HUES6 (cell line): Measurements from ENCODE around the gene DESI1.

ENCODE experiments used
- H3K27ac ChIP-seq: 2 replicates; pipeline ENCODE4 v1.7.0; 2013; ENCODE audit warnings: low read depth, mild to moderate bottlenecking, low read length, inconsistent platforms
- H3K27me3 ChIP-seq: 2 replicates; pipeline ENCODE4 v1.6.1; 2013; ENCODE audit warnings: low read length; ENCODE audit not compliant: control insufficient read depth, insufficient read depth
- H3K36me3 ChIP-seq: 2 replicates; pipeline ENCODE4 v1.6.1; 2013; ENCODE audit warnings: low read length; ENCODE audit not compliant: control insufficient read depth, insufficient read depth
- H3K4me1 ChIP-seq: 2 replicates; pipeline ENCODE4 v1.6.1; 2013; ENCODE audit warnings: low read length; ENCODE audit not compliant: control insufficient read depth, insufficient read depth
- H3K4me3 ChIP-seq: 2 replicates; pipeline ENCODE4 v1.5.1; 2013; ENCODE audit warnings: low read depth, low read length
- H3K9ac ChIP-seq: one replicate; pipeline ENCODE4 v1.6.1; 2013; ENCODE audit warnings: mild to moderate bottlenecking, low read length
- H3K9me3 ChIP-seq: 2 replicates; pipeline ENCODE4 v1.6.1; 2013; ENCODE audit warnings: low read depth, low read length; ENCODE audit not compliant: control insufficient read depth, insufficient read depth

The DESI1 gene

DNA sequence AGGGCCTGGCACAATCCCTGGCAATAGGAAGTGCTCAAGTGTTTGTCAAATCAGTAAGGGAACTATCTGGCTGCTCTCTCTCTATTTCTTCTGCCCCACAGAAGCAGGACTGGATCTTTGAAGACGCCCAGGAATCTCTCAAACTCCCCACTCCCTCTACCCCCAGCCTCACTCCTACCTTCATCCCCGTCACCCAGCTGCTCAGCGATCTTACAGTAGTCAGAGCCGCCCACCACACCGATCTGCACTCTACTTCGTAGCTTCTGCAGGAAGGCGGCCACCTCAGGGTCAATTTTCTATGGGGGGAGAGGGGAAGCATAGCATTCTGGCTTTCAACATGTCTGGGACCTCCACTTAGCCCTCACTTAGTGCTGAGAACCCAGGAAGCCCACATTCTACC lies 34.9 kb downstream of the DESI1 start:
- peaks cover 12% of the 10 kb centered on the region for H3K36me3 ChIP-seq
- peaks cover 12% of the 10 kb centered on the region; the same call in 1 of the 2 replicates for H3K4me1 ChIP-seq
- no peaks in the 10 kb centered on the region for H3K9me3 ChIP-seq

DNA sequence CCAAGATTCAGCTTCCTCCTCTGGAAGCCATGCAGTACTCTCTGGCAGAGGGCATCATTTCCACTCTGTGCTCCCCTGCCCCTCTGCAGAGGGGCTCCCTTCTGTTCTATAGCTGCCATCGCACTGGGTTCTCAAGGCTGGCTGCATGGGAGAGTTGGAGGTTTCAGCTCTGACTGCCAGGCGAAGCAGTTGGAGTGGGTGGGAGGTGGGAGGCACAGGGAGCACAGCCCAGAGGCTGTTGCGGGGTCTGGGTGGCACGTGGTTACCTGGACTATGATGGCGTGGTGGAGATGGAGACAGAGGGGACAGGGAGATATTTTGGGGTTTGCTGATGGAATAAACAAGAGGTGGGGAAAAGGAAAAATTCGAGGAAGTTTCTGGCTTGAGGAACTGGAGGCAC lies 36.0 kb downstream of the DESI1 start:
- peaks cover 12% of the 10 kb centered on the region for H3K36me3 ChIP-seq
- no peak overlapping the region for H3K9ac ChIP-seq
- H3K27ac ChIP-seq = no peak overlapping the region
- no peak overlapping the region for H3K4me3 ChIP-seq
- peaks cover 12% of the 10 kb centered on the region; the same call in 1 of the 2 replicates for H3K4me1 ChIP-seq
- H3K27me3 ChIP-seq = no peaks in the 10 kb centered on the region
- H3K9me3 ChIP-seq = no peaks in the 10 kb centered on the region

More for the DNA sequence above, 34.9 kb downstream of the DESI1 start:
- no peak overlapping the region for H3K27ac ChIP-seq
- no peaks in the 10 kb centered on the region for H3K27me3 ChIP-seq
- H3K9ac ChIP-seq = no peak overlapping the region
- H3K4me3 ChIP-seq = no peak overlapping the region

DNA sequence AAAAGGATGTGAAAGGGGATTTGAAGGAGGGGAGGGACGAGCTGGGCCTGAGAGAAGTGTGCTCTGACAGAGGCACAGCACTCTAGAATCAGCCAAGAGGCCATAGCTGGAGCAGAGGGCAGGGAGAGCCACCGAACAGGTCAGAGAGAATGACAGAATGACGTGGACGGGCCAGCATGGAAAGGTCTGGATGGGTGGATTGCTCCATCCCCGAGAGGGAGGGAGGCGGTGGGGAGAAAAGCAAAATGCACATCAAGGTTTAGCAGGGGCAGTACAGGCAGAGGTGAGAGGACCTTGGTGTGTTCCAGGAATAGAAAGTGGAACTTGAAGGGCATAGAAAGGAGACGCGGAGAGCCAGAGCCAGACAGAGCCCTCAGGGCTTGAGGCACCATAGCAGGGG lies 38.1 kb downstream of the DESI1 start:
- Histone ChIP-seq H3K9ac (no peak overlapping the region), H3K9me3 (no peaks in the 10 kb centered on the region), H3K27me3 (no peaks in the 10 kb centered on the region), H3K36me3 (peaks cover 12% of the 10 kb centered on the region), H3K4me1 (peaks cover 2% of the 10 kb centered on the region; the same call in 1 of the 2 replicates), H3K4me3 (no peak overlapping the region), H3K27ac (no peak overlapping the region)

DNA sequence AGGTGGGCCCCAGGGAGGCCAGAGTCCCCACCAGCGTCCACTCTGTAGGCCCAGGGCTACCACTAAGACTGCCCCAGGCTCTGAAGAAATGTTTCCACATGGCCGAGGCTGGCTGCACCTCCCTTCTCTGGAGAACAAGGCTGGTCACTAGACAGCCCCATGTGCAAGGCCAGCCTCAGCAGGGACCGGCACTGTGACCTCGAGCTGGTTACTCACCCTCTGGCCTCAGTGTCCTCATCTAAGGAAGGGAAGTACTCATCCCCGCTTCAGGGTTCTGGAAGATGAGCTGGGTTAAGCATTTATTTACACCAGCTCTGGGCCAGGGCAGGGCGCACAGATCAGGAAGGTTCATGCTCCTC lies 40.9 kb downstream of the DESI1 start:
- H3K27ac ChIP-seq = no peak overlapping the region
- H3K9ac ChIP-seq = no peak overlapping the region
- peaks cover 9% of the 10 kb centered on the region for H3K36me3 ChIP-seq
- no peak overlapping the region for H3K4me3 ChIP-seq
- peaks cover 2% of the 10 kb centered on the region; the same call in 1 of the 2 replicates for H3K4me1 ChIP-seq
- H3K27me3 ChIP-seq = no peaks in the 10 kb centered on the region
- H3K9me3 ChIP-seq = no peaks in the 10 kb centered on the region

DNA sequence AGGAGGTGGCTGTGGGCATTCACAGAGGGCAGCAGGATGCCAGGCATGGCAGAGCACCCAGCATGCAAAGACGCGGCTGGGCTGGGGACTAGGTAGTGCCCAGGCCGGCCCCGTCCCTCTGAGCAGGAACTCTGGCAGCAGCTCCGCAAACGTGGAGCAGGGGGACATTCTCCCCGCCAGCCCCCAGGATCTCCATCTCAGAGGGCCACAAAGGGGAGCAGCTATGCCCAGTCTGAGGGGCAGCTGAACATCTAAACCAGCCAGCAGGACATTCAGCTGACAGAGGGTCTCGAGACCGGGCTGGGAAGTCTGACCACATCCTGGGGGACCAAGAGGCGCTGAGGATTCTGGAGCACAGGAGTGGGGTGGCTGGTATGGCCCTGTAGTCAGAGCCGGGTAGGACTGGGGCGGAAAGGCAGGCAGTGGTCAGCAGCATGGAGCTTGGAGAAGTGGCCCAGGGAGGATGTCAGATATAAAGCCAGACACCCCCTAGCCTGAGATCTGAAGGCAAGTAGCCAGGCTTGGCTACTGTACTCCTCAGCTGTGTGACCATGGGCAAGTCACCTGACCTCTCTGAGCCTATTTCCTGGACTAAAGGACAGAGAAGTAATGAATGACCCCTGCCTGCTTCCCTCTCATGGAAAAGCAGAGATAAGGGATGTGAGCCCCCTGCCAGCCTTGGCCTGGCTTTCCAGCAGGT lies 41.4 kb downstream of the DESI1 start:
- Histone ChIP-seq H3K36me3 (peaks cover 9% of the 10 kb centered on the region), H3K27ac (no peak overlapping the region), H3K27me3 (no peaks in the 10 kb centered on the region), H3K4me3 (no peak overlapping the region), H3K4me1 (peaks cover 2% of the 10 kb centered on the region; the same call in 1 of the 2 replicates), H3K9ac (no peak overlapping the region), H3K9me3 (no peaks in the 10 kb centered on the region)

DNA sequence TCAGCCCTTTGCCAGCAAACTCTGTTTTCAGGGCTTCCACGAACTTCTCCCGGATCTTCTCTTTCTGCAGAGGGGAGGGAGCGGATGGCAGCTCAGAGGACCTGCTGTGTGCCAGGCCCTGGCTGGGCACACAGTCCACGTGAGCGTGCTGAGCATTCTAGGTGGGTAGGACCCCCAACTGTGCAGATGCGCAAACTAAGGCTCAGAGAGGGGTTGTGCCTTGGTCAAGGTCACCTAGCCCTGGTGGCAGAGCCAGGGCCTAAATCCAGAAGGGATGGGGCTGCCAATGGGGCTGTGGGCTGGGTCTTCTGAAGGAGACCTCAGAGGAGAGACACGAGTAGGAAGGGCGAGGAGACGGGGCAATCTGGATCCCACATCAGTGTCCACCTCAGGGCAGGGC lies 42.0 kb downstream of the DESI1 start:
- no peaks in the 10 kb centered on the region for H3K9me3 ChIP-seq
- H3K27ac ChIP-seq = no peak overlapping the region
- H3K27me3 ChIP-seq = no peaks in the 10 kb centered on the region
- H3K9ac ChIP-seq = no peak overlapping the region
- H3K4me3 ChIP-seq = no peak overlapping the region
- peaks cover 9% of the 10 kb centered on the region for H3K36me3 ChIP-seq
- H3K4me1 ChIP-seq = peaks cover 2% of the 10 kb centered on the region; the same call in 1 of the 2 replicates

DNA sequence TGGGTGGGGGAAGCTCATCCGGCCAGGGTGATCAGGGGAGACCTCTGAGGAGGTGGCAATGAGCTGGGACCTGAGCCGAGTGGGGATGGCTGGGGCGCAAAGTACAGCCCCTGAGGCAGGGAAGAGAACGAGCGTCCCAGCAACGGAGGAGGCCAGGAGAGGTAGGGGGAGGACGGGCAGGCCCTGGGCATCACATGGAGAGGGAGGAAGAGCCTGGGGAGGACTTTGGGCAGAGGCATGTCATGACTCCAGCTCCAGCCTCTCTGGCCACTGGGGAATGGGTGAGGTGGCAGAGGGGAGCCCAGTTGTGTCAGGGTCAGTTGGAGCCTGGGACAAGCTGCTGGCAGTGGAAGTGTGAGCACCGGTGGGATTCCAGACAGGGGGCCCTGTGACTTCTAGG lies 42.7 kb downstream of the DESI1 start:
- peaks cover 2% of the 10 kb centered on the region; the same call in 1 of the 2 replicates for H3K4me1 ChIP-seq
- no peak overlapping the region for H3K4me3 ChIP-seq
- no peak overlapping the region for H3K9ac ChIP-seq
- H3K27me3 ChIP-seq = no peaks in the 10 kb centered on the region
- no peak overlapping the region for H3K27ac ChIP-seq
- no peaks in the 10 kb centered on the region for H3K9me3 ChIP-seq
- peaks cover 4% of the 10 kb centered on the region; the same call in 1 of the 2 replicates for H3K36me3 ChIP-seq

DNA sequence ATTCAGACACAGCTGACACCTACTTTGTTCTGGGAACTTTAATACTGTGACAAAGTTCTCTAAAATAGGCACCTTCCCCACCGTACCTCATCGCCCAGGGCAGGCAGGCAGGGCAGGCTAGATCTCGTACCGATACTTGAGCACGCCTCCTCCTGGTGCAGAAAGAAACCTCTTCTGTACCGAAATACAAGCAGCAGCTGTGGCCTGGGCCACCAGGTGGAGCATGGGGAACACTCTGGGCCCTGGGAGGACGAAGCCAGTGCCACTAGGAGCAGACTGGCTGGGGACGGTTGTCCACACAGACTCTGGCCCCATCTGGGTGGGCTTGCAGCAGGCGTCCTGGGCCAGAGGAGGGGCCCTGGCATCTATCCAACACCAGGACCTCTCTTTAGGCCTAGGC lies 44.0 kb downstream of the DESI1 start:
- Histone ChIP-seq H3K36me3 (no peaks in the 10 kb centered on the region), H3K27ac (no peak overlapping the region), H3K9me3 (no peaks in the 10 kb centered on the region), H3K9ac (no peak overlapping the region), H3K27me3 (no peaks in the 10 kb centered on the region), H3K4me1 (no peaks in the 10 kb centered on the region), H3K4me3 (no peak overlapping the region)

DNA sequence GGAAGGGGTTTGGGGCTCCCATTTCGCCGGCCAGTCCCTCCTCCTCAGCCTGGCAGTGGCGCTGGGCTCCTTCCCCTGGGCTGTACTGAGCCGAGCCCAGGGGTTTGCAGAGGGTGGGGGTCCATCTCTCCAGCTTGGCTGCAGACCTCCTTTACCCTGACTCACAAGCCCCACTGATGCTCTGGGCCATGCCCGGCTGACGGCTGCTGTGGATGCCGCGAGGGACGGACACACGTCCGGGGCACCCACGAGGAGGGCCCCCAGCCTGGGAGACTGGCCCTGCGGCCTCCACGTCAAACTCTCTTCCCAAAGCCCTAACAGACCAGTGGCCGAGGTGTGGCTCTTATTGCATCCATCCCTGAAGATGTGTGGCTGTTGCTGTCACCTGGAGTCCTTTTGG lies 45.3 kb downstream of the DESI1 start:
- Histone ChIP-seq H3K9ac (no peak overlapping the region), H3K27ac (no peak overlapping the region), H3K27me3 (no peaks in the 10 kb centered on the region), H3K4me3 (no peak overlapping the region), H3K9me3 (no peaks in the 10 kb centered on the region), H3K36me3 (no peaks in the 10 kb centered on the region), H3K4me1 (no peaks in the 10 kb centered on the region)

DNA sequence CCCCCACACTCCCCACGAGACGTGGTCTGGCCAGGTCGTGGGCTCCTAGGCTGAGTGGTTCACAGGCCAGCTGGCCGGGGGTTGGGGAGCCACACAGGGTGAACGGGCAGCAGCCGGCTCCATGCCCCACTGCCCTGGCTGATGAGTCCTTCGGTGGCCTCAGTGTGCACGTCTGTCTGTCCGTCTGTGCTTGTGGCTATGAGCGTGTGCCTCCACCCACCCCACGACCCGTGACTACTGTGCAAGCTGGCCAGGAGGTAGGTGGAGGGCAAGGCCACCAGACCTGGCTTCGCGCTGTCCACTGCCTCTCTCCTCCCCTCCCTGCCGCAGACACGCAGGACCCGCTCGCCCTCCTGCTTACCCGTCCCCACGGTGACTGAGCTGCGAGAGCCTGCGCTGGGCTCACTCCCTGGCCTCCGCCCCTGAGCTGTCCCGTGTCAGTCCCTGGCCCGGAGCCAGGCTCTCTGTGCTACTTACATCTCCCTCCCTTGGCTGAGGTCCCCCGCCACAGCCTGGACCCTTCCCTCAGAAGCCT lies 45.9 kb downstream of the DESI1 start:
- no peaks in the 10 kb centered on the region for H3K27me3 ChIP-seq
- H3K9ac ChIP-seq = no peak overlapping the region
- no peaks in the 10 kb centered on the region for H3K36me3 ChIP-seq
- H3K4me1 ChIP-seq = no peaks in the 10 kb centered on the region
- no peak overlapping the region for H3K4me3 ChIP-seq
- no peaks in the 10 kb centered on the region for H3K9me3 ChIP-seq
- H3K27ac ChIP-seq = no peak overlapping the region

DNA sequence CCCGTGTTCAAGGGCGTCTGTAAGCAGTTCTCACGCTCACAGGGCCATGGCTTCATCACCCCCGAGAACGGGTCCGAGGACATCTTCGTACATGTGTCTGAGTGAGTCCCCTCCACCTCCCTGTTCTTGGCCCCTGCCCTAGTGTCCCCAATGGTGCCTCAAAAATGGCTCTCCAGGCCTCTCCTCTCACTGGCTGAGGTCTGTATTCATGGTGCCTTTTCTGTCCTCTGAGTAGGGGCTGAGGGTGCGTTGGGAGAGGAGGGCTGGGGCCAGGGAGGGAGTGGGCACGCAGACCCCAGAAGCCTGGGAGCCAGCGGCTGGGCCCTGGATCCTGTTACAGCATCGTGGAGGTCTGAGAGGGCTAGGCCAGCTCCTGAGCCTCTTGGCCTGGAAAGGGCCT lies 47.2 kb downstream of the DESI1 start:
- Histone ChIP-seq H3K4me1 (no peaks in the 10 kb centered on the region), H3K27ac (no peak overlapping the region), H3K9me3 (no peaks in the 10 kb centered on the region), H3K9ac (no peak overlapping the region), H3K4me3 (no peak overlapping the region), H3K27me3 (no peaks in the 10 kb centered on the region), H3K36me3 (no peaks in the 10 kb centered on the region)
